Progenitor cell of endocrine pancreas (in vitro differentiated cells): Measurements from ENCODE around the gene SLAIN2. TPM values are rescaled to one million over a fixed set of nuclear protein-coding genes. Genes with fewer than 3 reads are reported as not detected.

Experiments used
- DNase-seq: peaks from one replicate; pipeline ENCODE4 v3.0.0; 2021; ENCODE audit warnings: low spot score; ENCODE audit not compliant: unreplicated experiment
- H3K27ac Mint-ChIP-seq: 2 replicates; pipeline ENCODE4 v1.8.0; 2021; ENCODE audit warnings: mild to moderate bottlenecking, moderate library complexity, mixed read lengths
- H3K27me3 Mint-ChIP-seq: 2 replicates; pipeline ENCODE4 v1.8.0; 2021; ENCODE audit warnings: mixed read lengths
- H3K36me3 Mint-ChIP-seq: 2 replicates; pipeline ENCODE4 v1.8.0; 2022; ENCODE audit warnings: mixed read lengths; ENCODE audit not compliant: insufficient read depth
- H3K4me1 Mint-ChIP-seq: 2 replicates; pipeline ENCODE4 v1.8.0; 2021; ENCODE audit warnings: low read depth, mixed read lengths
- H3K4me3 Mint-ChIP-seq: 2 replicates; pipeline ENCODE4 v1.8.0; 2021; ENCODE audit warnings: low read depth, mild to moderate bottlenecking, moderate library complexity, mixed read lengths
- H3K9me3 Mint-ChIP-seq: 2 replicates; pipeline ENCODE4 v1.8.0; 2021; ENCODE audit warnings: low read depth, mixed read lengths
- CTCF ChIP-seq: fragments of 200-600 bp; sonication (generic); IDR thresholded peaks from one replicate; pipeline ENCODE4 v1.5.0; 2021; ENCODE audit warnings: antibody characterized with exemption, mild to moderate bottlenecking; ENCODE audit not compliant: unreplicated experiment
- total RNA-seq: library from RNA; stranded (reverse); gene quantifications from 2 replicates; pipeline ENCODE4 v1.2.1, GENCODE V29; 2021

Gene SLAIN2
- total RNA-seq, 1 donor from 2014 or later = 54.5 TPM

- DNase-seq = no peak
- H3K27me3 Mint-ChIP-seq = no peaks in the 10 kb centered on the region
- no peak overlapping the region for H3K27ac Mint-ChIP-seq
- H3K4me3 Mint-ChIP-seq = no peak overlapping the region
- H3K4me1 Mint-ChIP-seq = peaks cover 5% of the 10 kb centered on the region
- no peak for TF ChIP-seq CTCF
- peaks cover 15% of the 10 kb centered on the region for H3K36me3 Mint-ChIP-seq
- peaks cover 10% of the 10 kb centered on the region for H3K9me3 Mint-ChIP-seq
Observed at GRCh38 chr4:48356355-48356754, 15.0 kb downstream of the SLAIN2 start.

GRCh38 chr4:48360285-48361011 lies 19.1 kb downstream of the SLAIN2 start:
- Mint-ChIP-seq H3K4me3 (no peak overlapping the region), H3K4me1 (no peaks in the 10 kb centered on the region), H3K27ac (no peak overlapping the region), H3K36me3 (peaks cover 11% of the 10 kb centered on the region), H3K9me3 (no peaks in the 10 kb centered on the region), H3K27me3 (no peaks in the 10 kb centered on the region)
- DNase-seq = no peak
- TF ChIP-seq CTCF = no peak

GRCh38 chr4:48361012-48361400 lies 19.7 kb downstream of the SLAIN2 start:
- H3K4me3 Mint-ChIP-seq = no peak overlapping the region
- no peaks in the 10 kb centered on the region for H3K27me3 Mint-ChIP-seq
- peak overlapping the region; percentile 63 for H3K27ac Mint-ChIP-seq
- H3K9me3 Mint-ChIP-seq = no peaks in the 10 kb centered on the region
- no peaks in the 10 kb centered on the region for H3K4me1 Mint-ChIP-seq
- TF ChIP-seq CTCF = no peak
- DNase-seq = no peak
- peaks cover 14% of the 10 kb centered on the region for H3K36me3 Mint-ChIP-seq

GRCh38 chr4:48366611-48367010 lies 25.3 kb downstream of the SLAIN2 start:
- Mint-ChIP-seq H3K4me1 (peaks cover 12% of the 10 kb centered on the region), H3K27me3 (no peaks in the 10 kb centered on the region), H3K36me3 (peaks cover 9% of the 10 kb centered on the region), H3K9me3 (no peaks in the 10 kb centered on the region), H3K27ac (no peak overlapping the region), H3K4me3 (no peak overlapping the region)
- no peak for DNase-seq
- TF ChIP-seq CTCF = no peak

- Mint-ChIP-seq H3K27ac (no peak overlapping the region), H3K9me3 (no peaks in the 10 kb centered on the region), H3K4me1 (peaks cover 12% of the 10 kb centered on the region), H3K27me3 (no peaks in the 10 kb centered on the region), H3K36me3 (peaks cover 9% of the 10 kb centered on the region), H3K4me3 (no peak overlapping the region)
- DNase-seq = no peak
- no peak for TF ChIP-seq CTCF
Observed at GRCh38 chr4:48367016-48367415, 25.7 kb downstream of the SLAIN2 start.
